Measurements from ENCODE around the gene AKT1. TPM values are rescaled to one million over a fixed set of nuclear protein-coding genes. Genes with fewer than 3 reads are reported as not detected.

Gene AKT1
- total and polyA plus RNA-seq, 2 experiments from 2014 or later: 19.2 to 78.7 TPM

GRCh38 chr14:104758981-104759969, 36.3 kb downstream of the AKT1 start:
- Histone ChIP-seq H3F3A (replicated peaks; ENCODE audit: low read depth) (no peaks in the 10 kb centered on the region), H2AFZ (no peak overlapping the region), H3K27me3 (ENCODE audit: insufficient read depth) (no peaks in the 10 kb centered on the region), H3K4me3 (no peak overlapping the region), H3K9me2 (ENCODE audit: insufficient read depth) (no peaks in the 10 kb centered on the region), H3K4me1 (ENCODE audit: insufficient read depth) (peaks cover 2% of the 10 kb centered on the region; the same call in 1 of the 2 replicates), H3K4me2 (no peak overlapping the region), H4K20me1 (replicated peaks; ENCODE audit: insufficient read depth) (peaks cover 10% of the 10 kb centered on the region), H3K79me2 (replicated peaks; ENCODE audit: insufficient read depth) (peaks cover 28% of the 10 kb centered on the region), H3K27ac (ENCODE audit: low read depth) (no peak overlapping the region), H3K36me3 (ENCODE audit: insufficient read depth) (no peaks in the 10 kb centered on the region)
- peaks cover 69% of the 10 kb centered on the region for H3K36me3 Mint-ChIP-seq (ENCODE audit: low read depth)
- peaks cover 21% of the 10 kb centered on the region for H3K27me3 Mint-ChIP-seq (ENCODE audit: insufficient read depth, low read depth, poor library complexity)
- H3K4me1 Mint-ChIP-seq: peaks cover 23% of the 10 kb centered on the region
- no peak overlapping the region for H3K4me3 Mint-ChIP-seq
- H3K9me3 Mint-ChIP-seq: no peaks in the 10 kb centered on the region
- no peak for TF ChIP-seq POLR2AphosphoS5 (IDR thresholded peaks at IDR 0.05; ENCODE audit: low read depth)
- TF ChIP-seq ZNF331 (CRISPR knock-in tag; IDR thresholded peaks at IDR 0.05; ENCODE audit: low read depth): no peak
- TF ChIP-seq JUNB (IDR thresholded peaks at IDR 0.05; ENCODE audit: unreplicated experiment): no peak
- ATAC-seq: peak; percentile 27; the same call in 1 of the 3 replicates
- DNase-seq (ENCODE audit: low spot score): no peak
- 0 out of 2 replicates have a peak overlapping the region, but pooled peaks have one; percentile 36 for H3K27ac Mint-ChIP-seq

GRCh38 chr14:104757681-104758392, 37.7 kb downstream of the AKT1 start:
- Histone ChIP-seq H2AFZ (no peak overlapping the region), H3K27ac (ENCODE audit: low read depth) (no peak overlapping the region), H3F3A (replicated peaks; ENCODE audit: low read depth) (no peaks in the 10 kb centered on the region), H3K4me2 (no peak overlapping the region), H3K27me3 (ENCODE audit: insufficient read depth) (no peaks in the 10 kb centered on the region), H3K4me3 (no peak overlapping the region), H3K9me2 (ENCODE audit: insufficient read depth) (no peaks in the 10 kb centered on the region), H3K36me3 (ENCODE audit: insufficient read depth) (no peaks in the 10 kb centered on the region), H4K20me1 (replicated peaks; ENCODE audit: insufficient read depth) (peaks cover 11% of the 10 kb centered on the region), H3K79me2 (replicated peaks; ENCODE audit: insufficient read depth) (peaks cover 39% of the 10 kb centered on the region), H3K4me1 (ENCODE audit: insufficient read depth) (peaks cover 6% of the 10 kb centered on the region; the same call in 1 of the 2 replicates)
- no peaks in the 10 kb centered on the region for H3K9me3 Mint-ChIP-seq
- peaks cover 70% of the 10 kb centered on the region for H3K36me3 Mint-ChIP-seq (ENCODE audit: low read depth)
- H3K27me3 Mint-ChIP-seq (ENCODE audit: insufficient read depth, low read depth, poor library complexity): peaks cover 29% of the 10 kb centered on the region
- DNase-seq (ENCODE audit: low spot score) (no peak), ATAC-seq (no peak)
- H3K27ac Mint-ChIP-seq: no peak overlapping the region
- H3K4me1 Mint-ChIP-seq: peaks cover 30% of the 10 kb centered on the region
- H3K4me3 Mint-ChIP-seq: no peak overlapping the region
- TF ChIP-seq ZNF462 (CRISPR knock-in tag; IDR thresholded peaks at IDR 0.05) (no peak), CREB1 (CRISPR knock-in tag; IDR thresholded peaks at IDR 0.05; ENCODE audit: low read depth) (no peak), REST (IDR thresholded peaks at IDR 0.05; ENCODE audit: unreplicated experiment) (no peak), STAT1 (IDR thresholded peaks at IDR 0.05; ENCODE audit: unreplicated experiment) (no peak), ZNF331 (CRISPR knock-in tag; IDR thresholded peaks at IDR 0.05; ENCODE audit: low read depth) (no peak), EZH2 (IDR thresholded peaks at IDR 0.05; ENCODE audit: low read depth, unreplicated experiment) (no peak)

Measured in GM23338 (cell line).